SKM-1 treated with dmso at 0.1 percent for 144 hours (cell line): Measurements from ENCODE around the gene MARCHF10.
"Not testable (repeated sequence)": the region's sequence is repeated elsewhere in the genome, so short reads cannot be mapped to it uniquely, and the experiment has no call there.

Experiments used
- DNase-seq: peaks from one replicate; lab custom pipeline; 2025; ENCODE audit not compliant: unreplicated experiment; lab: John Stamatoyannopoulos, UW

MARCHF10 gene

GRCh38 chr17:62807812-62808575 is at the start of gene MARCHF10:
Gene MARCHF10 (minus strand): TSS chr17:62808314. CDS start chr17:62801735, 6,579 bp downstream.
- no peak for DNase-seq

- no peak for DNase-seq
Observed at GRCh38 chr17:62857526-62857925, 49.4 kb upstream of the MARCHF10 start.

- no peak for DNase-seq
Observed at GRCh38 chr17:62856594-62856993, 48.5 kb upstream of the MARCHF10 start.

- DNase-seq: no peak
Observed at GRCh38 chr17:62855156-62855555, 47.0 kb upstream of the MARCHF10 start.

GRCh38 chr17:62854098-62854680 is 46.1 kb upstream of the MARCHF10 start:
- DNase-seq: no peak

- DNase-seq: no peak
Observed at GRCh38 chr17:62852195-62852594, 44.1 kb upstream of the MARCHF10 start.

GRCh38 chr17:62849591-62850415 is 41.7 kb upstream of the MARCHF10 start:
- DNase-seq: not testable (repeated sequence)

- no peak for DNase-seq
Observed at GRCh38 chr17:62848334-62848733, 40.2 kb upstream of the MARCHF10 start.

- no peak for DNase-seq
Observed at GRCh38 chr17:62847426-62847825, 39.3 kb upstream of the MARCHF10 start.

GRCh38 chr17:62840871-62841270 is 32.8 kb upstream of the MARCHF10 start:
- no peak for DNase-seq

- DNase-seq: not testable (repeated sequence)
Observed at GRCh38 chr17:62833816-62834215, 25.7 kb upstream of the MARCHF10 start.

- DNase-seq: no peak
Observed at GRCh38 chr17:62832405-62832804, 24.3 kb upstream of the MARCHF10 start.

- DNase-seq: peak; percentile 66
Observed at GRCh38 chr17:62831066-62831465, 23.0 kb upstream of the MARCHF10 start.

- peak; percentile 77 for DNase-seq
Observed at GRCh38 chr17:62827746-62828485, 19.8 kb upstream of the MARCHF10 start.

- no peak for DNase-seq
Observed at GRCh38 chr17:62826956-62827355, 18.8 kb upstream of the MARCHF10 start.

GRCh38 chr17:62825182-62825581 is 17.1 kb upstream of the MARCHF10 start:
- no peak for DNase-seq

GRCh38 chr17:62824290-62825131 is 16.4 kb upstream of the MARCHF10 start:
- DNase-seq: peak; percentile 61

- DNase-seq: no peak
Observed at GRCh38 chr17:62823111-62823893, 15.2 kb upstream of the MARCHF10 start.
